ENCODE data around the gene STK24. TPM values are rescaled to one million over a fixed set of nuclear protein-coding genes. Genes with fewer than 3 reads are reported as not detected.

Gene STK24
- total and polyA plus RNA-seq, 2 of the 8 experiments (the other 6 are each of a cell fraction or from before 2014, with no cell fraction given) = 62.8 to 143 TPM

GRCh38 chr13:98613591-98613990, 36.7 kb upstream of the STK24 start:
- H3K79me2 ChIP-seq (ENCODE audit: control insufficient read depth in 1 of 2, insufficient read depth in 2 of 2, low read length in 2 of 2) = no peaks in the 10 kb centered on the region

More at GRCh38 chr13:98613591-98613990, 36.7 kb upstream of the STK24 start:
- H4K5ac ChIP-seq (ENCODE audit: insufficient read length, low read depth, low read length) = no peak overlapping the region
- H3K36me3 ChIP-seq (ENCODE audit: control insufficient read depth in 2 of 4, insufficient read depth in 4 of 4, low read length in 3 of 4) = no peaks in the 10 kb centered on the region
- no peak overlapping the region for H4K8ac ChIP-seq (ENCODE audit: extremely low read depth, insufficient read depth, low read length)
- no peak overlapping the region for H2AK5ac ChIP-seq (ENCODE audit: low read depth, low read length)
- no peak overlapping the region for H3K14ac ChIP-seq (ENCODE audit: insufficient read length)
- no peaks in the 10 kb centered on the region for H3K4me1 ChIP-seq (replicated peaks in 1 of 4; ENCODE audit: control insufficient read depth in 3 of 4, insufficient read depth in 4 of 4, low read length in 3 of 4)
- no peaks in the 10 kb centered on the region for H4K20me1 ChIP-seq (replicated peaks in 1 of 2; ENCODE audit: control insufficient read depth in 1 of 2, insufficient read depth in 2 of 2, low read length in 2 of 2)
- no peaks in the 10 kb centered on the region for H3K79me1 ChIP-seq (ENCODE audit: low read depth, low read length)
- H2BK12ac ChIP-seq (ENCODE audit: low read depth, low read length) = no peak overlapping the region
- TF ChIP-seq BCL11A (IDR thresholded peaks at IDR 0.05; ENCODE audit: low read depth in 2 of 2, low read length in 2 of 2) = no peak
- TF ChIP-seq KDM4A (IDR thresholded peaks at IDR 0.05; ENCODE audit: low read depth, low read length, severe bottlenecking) = no peak
- no peak for TF ChIP-seq MAFK (IDR thresholded peaks at IDR 0.05; ENCODE audit: low read depth, low read length)
- TF ChIP-seq CBX5 (IDR thresholded peaks at IDR 0.05; ENCODE audit: low read depth, low read length) = no peak
- TF ChIP-seq CBX8 (IDR thresholded peaks at IDR 0.05; ENCODE audit: borderline replicate concordance, low read depth, low read length) = no peak
- TF ChIP-seq PHF8 (conservative IDR thresholded peaks at IDR 0.05; ENCODE audit: low read depth, low read length) = no peak
- no peak for TF ChIP-seq EP300 (IDR thresholded peaks at IDR 0.05; ENCODE audit: borderline replicate concordance in 1 of 2, low read depth in 2 of 2, low read length in 2 of 2)
- no peak for TF ChIP-seq TCF12 (IDR thresholded peaks at IDR 0.05; ENCODE audit: low read depth, low read length)
- TF ChIP-seq SAP30 (IDR thresholded peaks at IDR 0.05; ENCODE audit: insufficient read depth, insufficient replicate concordance, low read length) = no peak
- no peak for TF ChIP-seq ZNF274 (IDR thresholded peaks at IDR 0.05; ENCODE audit: borderline replicate concordance, extremely low read depth, low read length)
- no peak overlapping the region for H4K91ac ChIP-seq (replicated peaks; ENCODE audit: insufficient read length, low read length)
- ChIA-PET POLR2A (ENCODE audit: partially characterized antibody) (no interaction called here), CTCF (ENCODE audit: partially characterized antibody) (interaction anchor here (1.3 to 2.4 kb wide), 2 partner anchors 12 to 39 kb away, joined by 3 to 10 read pairs; no protein-coding TSS in a partner anchor)
- no peak overlapping the region for H3K4me3 ChIP-seq (ENCODE audit: extremely low read depth in 1 of 4, insufficient read depth in 2 of 4, low read depth in 3 of 4, low read length in 4 of 4)
- H2BK20ac ChIP-seq (ENCODE audit: low read length) = no peak overlapping the region
- no peak overlapping the region for H2BK5ac ChIP-seq (ENCODE audit: low read depth, low read length)
- H3K9me3 ChIP-seq (ENCODE audit: insufficient read depth in 2 of 2, low read depth in 1 of 2, low read length in 1 of 2) = no peaks in the 10 kb centered on the region
- no peak overlapping the region for H2BK120ac ChIP-seq (replicated peaks; ENCODE audit: low read depth, low read length)
- no peaks in the 10 kb centered on the region for H3K27me3 ChIP-seq (replicated peaks in 1 of 4; ENCODE audit: control insufficient read depth in 3 of 4, extremely low read depth in 1 of 4, insufficient read depth in 3 of 4, low read length in 3 of 4)
- WGBS, 2 experiments (ENCODE audit: extremely low coverage in 1 of 2, insufficient coverage in 1 of 2, insufficient read length in 1 of 2, insufficient replicate concordance in 2 of 2, low coverage in 1 of 2, low lambda C conversion rate in 2 of 2, missing lambda C conversion rate in 1 of 2) = 100% methylated on average over 1 of the region's 1 CpG; no CpG with 5 or more reads in 1 of the 2 experiments
- DNase-seq (ENCODE audit: low read depth in 1 of 2, low spot score in 2 of 2) (no peak), FAIRE-seq (no peak)
- no peak overlapping the region for H3K27ac ChIP-seq (ENCODE audit: low read depth, low read length)
- H2BK15ac ChIP-seq (ENCODE audit: low read length) = no peak overlapping the region
- H3K9ac ChIP-seq (replicated peaks in 1 of 4; ENCODE audit: extremely low read depth in 1 of 4, low read depth in 3 of 4, low read length in 3 of 4) = no peak overlapping the region
- H3K18ac ChIP-seq (ENCODE audit: extremely low read depth, low read length) = no peak overlapping the region
- H3K56ac ChIP-seq (replicated peaks; ENCODE audit: insufficient read length, low read depth, low read length) = no peak overlapping the region
- no peak overlapping the region for H2AFZ ChIP-seq (ENCODE audit: low read length)
- H3K4me2 ChIP-seq (ENCODE audit: insufficient read depth in 1 of 2, low read depth in 2 of 2, low read length in 2 of 2) = no peak overlapping the region
- no peak overlapping the region for H3K23ac ChIP-seq (ENCODE audit: insufficient read length)
- H3K23me2 ChIP-seq (ENCODE audit: low read depth, low read length) = no peaks in the 10 kb centered on the region
- no peak overlapping the region for H3K4ac ChIP-seq (replicated peaks; ENCODE audit: insufficient read length, low read depth, low read length)
